Kidney capillary endothelial cell (primary cell): ENCODE data around the gene IPO13.

Experiments
- DNase-seq: peaks from one replicate; pipeline ENCODE4 v3.0.0-alpha.2; 2018; ENCODE audit warnings: low spot score

IPO13 gene

GRCh38 chr1:43946236-43947060, at the start of gene IPO13:
IPO13 (plus strand) TSS chr1:43946950; CDS start chr1:43947601, 651 bp downstream.
- DNase-seq: peak; percentile 93

- DNase-seq: no peak
Measured at GRCh38 chr1:43898981-43899380, 47.8 kb upstream of the IPO13 start.

- no peak for DNase-seq
Measured at GRCh38 chr1:43900386-43900785, 46.4 kb upstream of the IPO13 start.

- DNase-seq: peak; percentile 0
Measured at GRCh38 chr1:43901196-43901961, 45.4 kb upstream of the IPO13 start.

GRCh38 chr1:43902058-43902831, 44.5 kb upstream of the IPO13 start:
- DNase-seq: no peak

GRCh38 chr1:43904660-43905551, 41.8 kb upstream of the IPO13 start:
- no peak for DNase-seq

- no peak for DNase-seq
Measured at GRCh38 chr1:43908226-43908625, 38.5 kb upstream of the IPO13 start.

GRCh38 chr1:43908858-43909257, 37.9 kb upstream of the IPO13 start:
- DNase-seq: no peak

GRCh38 chr1:43910343-43910742, 36.4 kb upstream of the IPO13 start:
- no peak for DNase-seq

GRCh38 chr1:43912607-43913006, 34.1 kb upstream of the IPO13 start:
- DNase-seq: no peak

GRCh38 chr1:43913051-43913501, 33.7 kb upstream of the IPO13 start:
- no peak for DNase-seq

GRCh38 chr1:43913666-43914360, 32.9 kb upstream of the IPO13 start:
- no peak for DNase-seq

- DNase-seq: no peak
Measured at GRCh38 chr1:43914576-43915525, 31.9 kb upstream of the IPO13 start.

- DNase-seq: no peak
Measured at GRCh38 chr1:43919906-43920305, 26.8 kb upstream of the IPO13 start.

GRCh38 chr1:43921022-43921421, 25.7 kb upstream of the IPO13 start:
- no peak for DNase-seq

- DNase-seq: no peak
Measured at GRCh38 chr1:43924516-43924915, 22.2 kb upstream of the IPO13 start.

- DNase-seq: no peak
Measured at GRCh38 chr1:43925846-43926245, 20.9 kb upstream of the IPO13 start.

- no peak for DNase-seq
Measured at GRCh38 chr1:43930168-43930948, 16.4 kb upstream of the IPO13 start.

GRCh38 chr1:43930949-43931275, 15.8 kb upstream of the IPO13 start:
- no peak for DNase-seq
